HG02571 (cell line): ENCODE data around the gene CARM1.
"Not testable (repeated sequence)": the region's sequence is repeated elsewhere in the genome, so short reads cannot be mapped to it uniquely, and the experiment has no call there.

ENCODE experiments used
- ATAC-seq: cut with Tn5 transposase; IDR thresholded peaks from one replicate; pipeline ENCODE4 v1.9.1; 2021; ENCODE audit warnings: mild to moderate bottlenecking, moderate library complexity; ENCODE audit not compliant: unreplicated experiment

Gene CARM1

DNA sequence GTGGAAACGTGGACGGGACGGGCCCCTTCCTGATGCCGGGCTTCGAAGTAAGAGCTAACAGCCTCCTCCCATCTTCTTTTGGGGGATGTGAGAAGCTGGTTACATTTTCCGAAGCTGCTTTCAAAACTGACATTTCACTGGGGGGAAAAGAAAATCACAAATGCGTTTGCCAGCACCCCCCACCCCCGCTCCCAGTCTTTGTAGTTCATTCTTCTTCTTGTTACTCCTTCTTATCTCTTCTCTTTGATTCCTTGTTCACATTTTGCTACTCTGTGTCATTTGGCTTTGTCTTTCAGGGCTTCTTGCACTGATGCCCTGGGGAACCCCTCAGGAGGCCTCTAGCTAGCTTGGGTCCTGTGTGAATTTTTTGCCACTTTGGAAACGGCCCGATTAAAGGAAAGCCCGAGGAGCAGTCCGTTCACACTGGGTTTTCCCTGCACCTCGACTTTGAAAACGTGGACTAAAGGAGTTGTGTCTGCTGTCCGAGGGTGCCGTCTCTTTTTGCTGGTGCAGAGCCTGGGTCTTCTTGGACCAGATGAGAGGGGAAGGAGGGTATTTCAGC, 1.3 kb downstream of the CARM1 start:
- no peak for ATAC-seq

DNA sequence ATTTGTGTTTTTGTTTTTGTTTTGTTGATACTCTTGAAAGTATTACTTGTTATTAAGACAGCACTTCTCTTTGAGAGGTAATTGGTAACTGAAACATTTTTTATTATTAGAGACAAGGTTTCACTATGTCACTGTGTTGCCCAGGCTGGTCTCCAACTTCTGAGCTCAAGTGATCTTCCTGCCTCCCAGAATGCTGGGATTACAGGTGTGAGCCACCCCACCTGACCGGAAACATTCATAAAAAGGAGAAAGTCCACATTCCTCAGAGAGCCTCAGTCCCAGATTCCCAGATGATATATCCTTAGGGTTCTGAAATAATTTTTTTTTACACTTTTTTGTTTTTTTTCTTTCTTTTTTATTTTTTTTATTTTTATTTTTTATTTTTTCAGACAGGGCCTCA, 2.7 kb downstream of the CARM1 start:
- ATAC-seq: no peak

DNA sequence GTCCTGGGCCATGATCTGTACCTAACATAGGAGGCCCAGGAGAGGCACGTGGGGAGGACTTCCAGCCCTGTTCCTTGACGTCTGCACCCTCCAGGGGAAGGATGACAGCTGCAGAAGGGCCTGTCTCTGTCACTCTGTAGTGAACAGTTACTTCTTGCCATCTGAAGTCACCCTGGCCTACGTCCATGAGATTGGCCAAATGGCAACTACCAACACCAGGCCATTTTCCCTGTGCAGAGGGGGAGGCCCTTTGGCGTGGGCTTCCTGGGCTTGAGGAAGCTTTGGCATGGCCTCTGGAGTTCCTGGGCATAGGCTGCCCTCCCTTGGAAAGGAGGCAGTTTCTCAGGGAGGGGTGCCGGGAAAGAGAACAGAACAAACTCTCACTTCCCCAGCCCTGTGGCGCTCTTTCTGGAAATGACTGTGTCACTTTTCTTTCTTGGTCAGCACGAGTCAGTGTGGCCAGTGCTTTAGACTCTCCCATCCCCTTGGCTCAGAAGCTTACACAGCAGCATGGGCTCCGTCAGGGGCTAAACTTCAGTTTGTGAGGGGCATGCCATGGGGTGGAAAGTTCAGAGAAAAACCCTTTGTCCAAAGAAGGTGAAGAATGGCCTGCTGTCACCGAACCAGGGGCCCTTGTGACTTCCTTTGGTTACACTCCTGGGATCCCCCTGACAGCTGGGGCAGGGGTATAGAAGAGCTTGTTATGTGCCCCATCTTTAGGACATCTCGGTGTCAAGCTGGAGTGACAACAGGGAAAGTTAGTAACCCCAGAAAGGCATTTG, 5.3 kb downstream of the CARM1 start:
- peak; percentile 45 for ATAC-seq

DNA sequence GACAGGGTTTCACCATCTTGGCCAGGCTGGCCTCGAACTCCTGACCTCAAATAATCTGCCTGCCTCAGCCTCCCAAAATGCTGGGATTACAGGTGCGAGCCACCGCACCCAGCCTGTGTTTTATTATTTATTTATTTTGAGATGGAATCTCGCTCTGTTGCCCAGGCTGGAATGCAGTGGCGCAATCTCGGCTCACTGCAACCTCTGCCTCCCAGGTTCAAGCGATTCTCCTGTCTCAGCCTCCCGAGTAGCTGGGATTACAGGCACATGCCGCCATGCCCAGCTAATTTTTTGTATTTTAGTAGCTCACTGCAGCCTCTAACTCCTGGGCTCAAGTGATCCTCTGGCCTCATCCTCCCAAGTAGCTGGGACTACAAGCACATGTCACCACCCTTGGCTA, 6.3 kb downstream of the CARM1 start:
- ATAC-seq: not testable (repeated sequence)

DNA sequence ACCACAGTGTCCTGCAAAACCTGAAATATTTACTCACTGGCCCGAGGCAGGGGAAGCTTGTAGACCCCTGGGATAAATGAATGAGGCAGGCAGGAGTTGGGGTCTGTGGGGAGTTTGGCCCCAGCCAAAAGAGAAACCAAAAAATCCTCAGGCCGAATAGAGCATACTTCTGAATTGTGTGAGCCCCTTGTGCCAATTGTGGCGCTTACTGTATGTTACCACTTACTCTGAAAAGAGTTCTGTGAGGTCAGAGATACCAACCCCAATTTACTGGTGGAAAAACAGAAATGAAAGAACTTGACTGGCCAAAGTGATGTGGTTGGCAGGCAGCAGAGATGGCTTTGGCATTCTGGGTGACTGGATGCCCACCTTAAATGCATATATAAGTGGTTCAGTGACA, 6.9 kb downstream of the CARM1 start:
- ATAC-seq: no peak

DNA sequence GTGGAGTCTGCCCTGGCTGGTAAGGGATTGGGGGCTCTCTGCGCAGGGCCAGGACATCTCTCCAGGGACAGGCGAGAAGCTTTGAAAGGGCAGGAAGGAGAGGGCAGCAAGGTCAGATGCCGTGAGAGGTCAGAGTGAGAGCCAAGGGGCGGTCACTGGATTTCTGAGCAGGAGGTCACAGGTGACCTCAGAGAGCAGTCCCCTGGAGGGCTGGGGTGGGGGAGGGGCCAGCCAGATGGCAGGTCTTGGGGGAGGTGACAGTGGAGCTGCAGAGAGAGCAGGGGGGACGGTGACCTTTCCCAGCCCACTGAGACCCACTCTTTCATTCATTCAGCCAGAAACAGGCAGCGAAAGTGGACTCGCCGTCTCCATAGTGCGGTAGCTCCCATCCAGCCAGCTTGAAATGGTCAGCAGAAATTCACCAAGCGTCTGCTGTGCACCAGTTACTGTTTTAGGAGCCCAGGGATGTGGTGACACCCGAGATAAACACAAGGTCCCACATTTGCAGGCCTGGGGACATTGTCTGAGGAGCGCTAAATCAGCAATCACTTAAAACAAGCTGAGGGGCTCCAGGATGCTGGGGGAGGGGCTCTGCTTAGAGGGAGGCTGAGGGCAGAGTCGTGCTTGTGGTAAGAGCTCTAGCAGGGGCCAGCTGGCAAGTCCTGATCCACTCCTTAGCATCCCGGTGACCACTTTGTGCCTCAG, 10.2 kb downstream of the CARM1 start:
- ATAC-seq: no peak

DNA sequence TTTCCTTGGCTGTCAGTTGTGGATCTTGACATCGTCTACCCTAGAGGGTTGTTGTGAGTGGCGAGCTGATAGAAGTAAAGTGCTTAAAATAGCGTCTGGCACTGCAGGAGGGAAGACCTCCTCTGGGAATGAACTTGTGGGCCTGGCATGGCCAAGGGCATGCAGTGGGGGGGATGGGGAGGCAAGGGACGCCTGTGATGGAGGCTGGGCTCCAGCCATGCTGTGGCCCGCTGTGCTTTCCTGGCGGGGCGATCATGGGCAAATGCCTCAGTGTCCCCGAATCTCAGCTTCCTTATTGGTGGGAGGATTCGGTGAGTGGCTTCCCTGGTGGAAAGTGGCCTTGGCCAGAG, 10.7 kb downstream of the CARM1 start:
- ATAC-seq: no peak

DNA sequence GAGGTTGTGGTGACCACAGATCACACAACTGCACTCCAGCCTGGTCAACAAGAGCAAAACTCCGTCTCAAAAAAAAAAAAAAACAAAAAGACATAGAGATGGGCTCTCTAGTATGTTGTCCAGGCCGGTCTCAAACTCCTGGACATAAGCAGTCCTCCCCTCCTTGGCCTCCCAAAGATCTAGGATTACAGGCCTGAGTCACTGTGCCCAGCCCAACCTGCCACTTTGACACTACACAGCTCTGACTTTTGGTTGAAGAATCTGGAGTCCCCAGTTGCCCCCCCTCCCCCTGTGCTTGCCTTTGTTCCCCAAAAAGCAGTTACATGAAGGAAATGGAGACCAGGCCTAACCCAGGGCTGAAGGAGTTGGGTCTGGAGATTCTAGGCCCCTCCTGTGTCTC, 12.9 kb downstream of the CARM1 start:
- no peak for ATAC-seq

DNA sequence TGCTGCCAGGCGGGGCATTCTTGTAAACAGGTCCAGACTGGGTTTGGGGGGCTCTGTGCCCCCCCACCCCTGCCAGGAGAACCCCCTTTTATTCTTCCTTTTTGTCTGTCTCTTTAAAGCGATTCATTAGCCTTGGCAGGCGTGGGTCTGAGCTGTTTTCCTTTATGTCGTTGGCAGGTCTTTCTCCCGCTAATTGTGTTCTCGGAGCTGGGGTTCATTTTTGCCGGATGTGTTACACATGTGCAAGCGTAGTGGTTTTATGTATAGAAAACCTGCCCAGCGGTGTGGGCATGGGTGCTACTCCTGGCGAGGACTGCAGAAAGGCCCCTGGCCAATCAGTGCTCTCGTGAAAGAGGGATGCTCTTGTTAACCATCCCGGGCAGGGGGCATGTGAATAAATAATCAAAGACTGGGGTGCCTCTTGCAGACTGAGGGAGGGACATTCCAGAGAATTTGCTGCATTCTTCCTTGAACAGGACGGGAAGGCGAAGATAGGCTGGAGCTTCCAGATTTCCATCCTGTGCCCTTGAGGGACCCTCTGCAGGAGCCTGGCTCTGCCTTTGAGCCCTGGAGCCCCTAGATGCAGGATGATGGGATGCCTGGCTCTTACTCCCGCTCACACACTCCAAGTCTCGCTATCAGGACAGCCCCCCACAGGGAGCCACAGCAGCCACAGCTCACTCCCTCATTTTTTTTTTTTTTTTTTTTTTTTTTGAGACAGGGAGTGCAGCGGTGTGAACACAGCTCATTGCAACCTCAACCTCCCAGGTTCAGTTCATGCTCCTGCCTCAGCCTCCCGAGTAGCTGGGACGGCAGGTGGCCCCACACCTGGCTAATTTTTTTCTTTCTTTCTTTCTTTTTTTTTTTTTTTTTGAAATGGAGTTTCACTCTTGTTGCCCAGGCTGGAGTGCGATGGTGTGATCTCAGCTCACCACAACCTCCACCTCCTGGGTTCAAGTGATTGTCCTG, 14.1 kb downstream of the CARM1 start:
- no peak for ATAC-seq

DNA sequence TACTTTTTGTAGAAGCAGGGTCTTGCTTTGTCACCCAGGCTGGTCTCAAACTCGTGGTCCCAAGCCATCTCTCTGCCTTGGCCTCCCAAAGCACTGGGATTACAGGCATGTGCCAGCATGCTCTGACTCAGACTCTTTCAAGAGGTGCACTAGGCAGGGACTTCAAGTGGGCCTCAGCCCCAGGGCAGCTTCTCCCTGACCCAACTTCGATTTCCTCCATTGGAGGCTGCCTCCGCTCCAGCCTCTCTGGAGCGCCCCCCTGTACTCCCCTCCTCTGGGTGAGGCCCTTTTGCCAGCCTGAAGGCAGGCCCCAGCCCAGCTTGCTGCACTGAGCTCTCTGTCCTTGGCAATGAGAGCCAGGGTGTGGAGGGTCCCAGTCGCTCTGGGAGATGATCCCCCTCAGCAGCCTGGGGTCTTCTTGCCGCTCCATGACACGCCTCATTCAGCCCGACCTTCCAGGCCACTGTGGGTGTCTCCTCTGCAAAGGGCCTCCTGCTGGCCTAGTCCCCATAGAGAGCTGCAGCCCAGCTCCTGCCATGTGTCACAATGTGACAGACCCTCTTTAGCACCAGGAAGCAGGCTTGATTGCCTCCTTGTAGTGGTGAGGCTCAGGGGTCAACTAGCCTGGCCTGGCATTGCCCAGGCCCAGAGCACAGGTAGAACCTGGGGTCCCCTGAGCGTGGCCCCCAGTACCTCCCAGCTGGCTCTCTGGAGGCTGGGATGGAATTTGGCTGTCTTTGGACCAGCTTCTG, 16.4 kb downstream of the CARM1 start:
- ATAC-seq: no peak

DNA sequence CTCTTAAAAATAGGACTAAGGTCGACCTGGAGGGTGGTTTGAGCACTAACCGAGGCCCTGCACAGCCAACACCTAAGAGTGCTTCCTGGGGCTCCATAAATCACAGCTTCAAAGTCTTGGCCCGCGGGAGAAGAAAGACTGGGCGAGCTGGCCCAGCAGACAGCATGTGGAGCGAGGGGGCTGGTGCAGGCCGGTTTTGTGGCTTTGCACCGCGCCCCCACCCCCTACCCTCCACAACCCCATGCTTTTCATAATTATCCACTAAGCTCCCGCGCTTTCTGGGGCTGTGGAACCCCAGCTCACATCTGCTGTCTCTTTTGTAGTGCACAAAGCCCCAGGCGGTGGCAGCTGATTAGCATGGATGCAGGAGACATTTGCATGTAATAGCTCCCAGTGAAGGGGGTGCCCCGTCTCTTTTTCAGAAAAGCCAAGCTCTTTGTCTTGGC, 17.1 kb downstream of the CARM1 start:
- no peak for ATAC-seq

DNA sequence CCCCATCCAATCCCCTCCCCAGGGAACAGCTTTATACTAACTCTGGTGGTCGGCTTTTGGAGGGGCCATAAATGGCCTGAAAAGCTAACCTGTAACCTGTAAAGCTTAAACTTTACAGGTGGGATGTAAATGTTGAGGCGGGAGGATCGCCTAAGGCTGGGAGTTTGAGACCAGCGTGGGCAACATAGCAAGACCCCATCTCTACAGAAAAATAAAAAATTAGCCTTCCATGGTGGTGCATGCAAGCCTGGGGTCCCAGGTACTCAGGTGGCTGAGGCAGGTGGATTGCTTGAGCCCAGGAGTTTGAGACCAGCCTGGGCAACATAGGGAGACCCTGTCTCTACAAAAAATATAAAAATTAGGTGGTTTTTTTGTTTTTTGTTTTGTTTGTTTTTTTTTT, 18.5 kb downstream of the CARM1 start:
- no peak for ATAC-seq

DNA sequence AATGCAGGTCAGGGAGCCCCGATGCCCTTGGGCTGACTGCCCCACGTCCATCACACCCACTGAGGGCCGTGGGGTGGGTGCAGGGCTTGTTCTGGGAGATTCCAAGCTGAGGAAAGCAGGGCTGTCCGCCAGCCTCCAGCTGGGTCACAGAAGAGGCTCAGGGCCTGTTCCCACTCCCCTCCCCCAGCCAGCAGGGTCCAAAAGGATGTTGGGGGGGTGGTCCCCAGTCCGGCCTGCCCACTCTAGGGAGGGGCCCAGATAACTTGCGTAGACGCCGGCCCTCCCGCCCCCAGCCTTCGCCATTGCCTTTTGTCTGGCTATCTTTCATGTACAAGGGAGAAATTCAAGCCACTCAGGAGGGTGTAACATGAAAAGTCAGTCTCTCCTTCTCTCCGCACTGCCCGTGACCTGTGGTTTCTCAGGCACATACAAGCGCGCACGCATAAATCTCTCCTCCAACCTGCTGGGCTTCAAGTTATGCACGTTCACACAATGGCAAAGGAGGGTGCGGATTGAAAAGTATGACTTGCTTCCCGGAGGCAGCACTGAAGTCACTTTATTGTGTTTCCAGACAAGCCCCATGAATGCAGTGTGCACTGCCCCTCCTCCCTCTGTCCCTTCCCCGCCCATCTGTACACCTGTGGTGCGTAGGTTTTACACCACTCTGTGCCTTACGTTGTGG, 20.2 kb downstream of the CARM1 start:
- ATAC-seq: no peak

DNA sequence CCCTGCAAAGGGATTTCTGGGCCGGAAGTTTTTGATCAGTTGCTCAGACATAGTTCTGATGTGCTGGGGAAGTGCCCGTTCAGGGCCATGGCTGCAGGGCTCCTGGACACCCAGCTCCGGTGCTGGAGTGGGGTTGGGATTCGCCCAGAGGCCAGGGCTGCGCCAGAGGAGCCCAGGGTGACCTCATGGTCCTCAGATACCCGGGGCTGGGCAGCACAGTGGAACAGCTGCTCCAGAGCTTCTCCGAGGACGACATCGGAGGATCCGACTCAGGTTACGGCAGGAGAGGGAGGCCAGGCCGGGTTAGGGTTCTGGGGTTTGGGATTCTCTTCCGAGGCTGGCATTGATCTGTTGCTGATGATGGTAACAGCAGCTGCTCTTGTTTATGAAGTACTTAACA, 20.9 kb downstream of the CARM1 start:
- ATAC-seq: no peak

DNA sequence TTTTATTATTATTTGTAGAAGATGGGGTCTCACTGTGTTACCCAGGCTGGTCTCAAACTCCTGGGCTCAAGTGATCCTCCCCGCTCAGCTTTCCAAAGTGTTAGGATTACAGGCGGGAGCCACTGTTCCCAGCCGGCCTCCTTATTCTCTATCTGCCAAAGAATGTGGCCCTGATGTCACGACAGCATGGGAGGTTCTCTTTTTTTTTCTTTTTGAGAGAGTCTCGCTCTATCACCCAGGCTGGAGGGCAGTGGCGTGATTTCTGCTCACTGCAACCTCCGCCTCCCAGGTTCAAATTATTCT, 23.5 kb downstream of the CARM1 start:
- no peak for ATAC-seq

DNA sequence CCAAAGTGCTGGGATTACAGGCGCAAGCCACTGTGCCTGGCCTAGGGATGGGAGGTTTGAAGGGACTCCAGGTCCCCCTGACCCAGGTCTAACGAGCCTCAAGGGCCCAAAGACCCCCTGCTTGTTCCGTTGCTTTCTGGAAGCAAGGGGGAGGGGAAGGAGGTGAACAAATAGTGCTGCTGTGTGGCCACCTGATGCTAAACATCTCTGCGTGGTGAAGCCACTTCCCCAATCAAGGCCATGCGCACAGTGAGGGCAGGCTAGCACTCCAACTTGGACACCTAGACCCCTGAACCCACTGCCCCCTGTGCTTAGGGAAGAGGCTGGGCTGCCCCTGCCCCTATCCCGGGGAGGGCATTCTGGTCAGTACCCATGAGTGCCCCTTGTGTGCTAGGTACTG, 24.0 kb downstream of the CARM1 start:
- no peak for ATAC-seq

DNA sequence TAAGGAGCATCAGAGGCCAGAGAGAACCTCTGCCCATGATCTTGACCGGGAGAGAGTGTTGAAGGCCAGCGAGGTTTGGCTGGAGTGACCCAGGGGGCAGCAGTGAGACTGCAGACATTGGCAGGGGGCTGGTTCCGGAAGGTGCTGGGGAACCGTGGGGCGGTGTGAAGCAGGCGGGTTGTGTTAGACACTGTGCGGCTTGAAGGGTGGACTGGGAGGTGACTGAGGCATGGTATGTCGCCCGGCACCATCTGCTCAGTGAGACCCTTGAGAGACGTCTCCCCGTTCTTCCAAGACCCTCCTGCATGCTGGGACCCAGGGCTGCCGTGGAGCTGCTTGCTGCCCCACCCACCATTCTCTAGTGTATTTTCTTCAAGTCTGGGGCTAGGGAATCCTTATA, 24.6 kb downstream of the CARM1 start:
- ATAC-seq: no peak

DNA sequence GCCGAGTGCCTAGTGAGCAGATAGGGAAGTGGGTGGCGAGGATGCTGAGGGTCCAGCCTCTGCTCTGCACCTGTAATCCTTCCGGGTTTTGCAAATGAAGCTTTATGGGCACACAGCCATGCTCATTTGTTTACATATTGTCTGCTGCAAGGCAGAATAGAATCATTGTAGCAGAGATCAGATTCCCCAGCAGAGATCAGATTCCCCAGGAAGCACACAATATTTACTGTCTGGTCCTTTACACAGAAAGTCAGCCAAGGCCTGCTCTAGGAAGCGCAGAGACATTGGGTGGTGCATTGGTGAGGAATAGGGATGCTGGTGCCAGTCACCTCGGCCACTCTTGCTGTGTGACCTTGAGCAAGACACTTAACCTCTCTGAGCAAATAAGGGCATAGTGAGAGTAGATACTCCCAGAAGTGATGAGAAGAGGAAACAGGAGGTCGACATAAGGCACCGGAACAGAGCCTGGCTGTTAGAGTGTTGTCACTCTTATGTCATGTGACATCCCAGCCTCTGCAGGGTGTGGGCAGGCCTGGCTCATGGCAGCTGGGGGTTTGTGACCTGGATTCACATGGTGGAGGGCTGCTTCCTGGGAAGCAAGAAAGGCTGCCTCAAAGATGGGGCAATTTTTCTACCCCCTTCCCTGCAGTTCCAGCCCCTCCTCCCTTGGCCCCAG, 25.6 kb downstream of the CARM1 start:
- ATAC-seq: no peak

DNA sequence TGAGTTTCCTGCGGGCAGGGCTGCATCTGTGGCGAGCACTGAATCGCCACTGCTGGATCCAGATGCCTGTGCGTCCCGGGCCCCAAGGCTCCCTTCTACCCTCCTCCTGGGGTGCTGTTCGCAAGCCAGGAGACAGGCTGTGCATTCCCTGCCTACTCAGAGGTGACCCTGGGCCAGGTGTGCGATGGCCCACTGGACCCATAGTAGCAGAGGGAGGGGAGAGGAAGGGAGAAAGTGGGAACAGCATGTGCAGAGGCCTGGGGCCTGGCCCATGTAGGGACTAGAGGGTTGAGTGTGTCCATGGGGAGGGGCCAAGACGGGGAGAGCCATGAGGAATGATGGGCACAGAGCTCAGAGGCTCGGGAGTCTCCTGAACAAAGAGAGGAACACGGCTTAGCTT, 27.3 kb downstream of the CARM1 start:
- no peak for ATAC-seq
